DOHH2 (cell line): ENCODE data around the gene RAMACL.

Source experiments
- H3F3A ChIP-seq: fragments of 200-600 bp; sonication (generic), shearing (Covaris generic); 2 replicates; pipeline ENCODE4 v1.6.0; 2016; ENCODE audit warnings: antibody characterized with exemption, mild to moderate bottlenecking; ENCODE audit not compliant: control insufficient read depth, insufficient read depth
- H3K27ac ChIP-seq: fragments of 200-600 bp; sonication (generic); 2 replicates; pipeline ENCODE4 v1.5.1; 2014; ENCODE audit warnings: low read depth, mild to moderate bottlenecking, low read length, moderate library complexity
- H3K27me3 ChIP-seq: fragments of 200-600 bp; sonication (generic); 2 replicates; pipeline ENCODE4 v1.6.1; 2014; ENCODE audit warnings: mild to moderate bottlenecking, low read length, mixed read lengths; ENCODE audit not compliant: control insufficient read depth
- H3K36me3 ChIP-seq: fragments of 200-600 bp; sonication (generic); 2 replicates; pipeline ENCODE4 v1.6.1; 2014; ENCODE audit warnings: mild to moderate bottlenecking, low read length, moderate library complexity, mixed read lengths; ENCODE audit not compliant: control insufficient read depth
- H3K4me1 ChIP-seq: fragments of 200-600 bp; sonication (generic); 2 replicates; pipeline ENCODE4 v1.6.1; 2014; ENCODE audit warnings: mild to moderate bottlenecking, low read length, mixed read lengths; ENCODE audit not compliant: control insufficient read depth
- H3K4me2 ChIP-seq: fragments of 200-600 bp; sonication (generic); 2 replicates; pipeline ENCODE4 v1.6.0; 2014; ENCODE audit warnings: mild to moderate bottlenecking, low read length, moderate library complexity
- H3K4me3 ChIP-seq: fragments of 200-600 bp; sonication (generic); 2 replicates; pipeline ENCODE4 v1.5.1; 2014; ENCODE audit warnings: mild to moderate bottlenecking, low read length, mixed read lengths
- H3K79me2 ChIP-seq: fragments of 200-600 bp; sonication (generic); 2 replicates; pipeline ENCODE4 v1.6.1; 2014; ENCODE audit warnings: mild to moderate bottlenecking, low read length, mixed read lengths; ENCODE audit not compliant: control insufficient read depth
- H3K9me2 ChIP-seq: fragments of 200-600 bp; sonication (generic); replicated peaks from 2 replicates; pipeline ENCODE4 v1.6.1; 2014; ENCODE audit warnings: mild to moderate bottlenecking, low read length, mixed read lengths; ENCODE audit not compliant: control insufficient read depth
- H3K9me3 ChIP-seq: fragments of 200-600 bp; sonication (generic); 2 replicates; pipeline ENCODE4 v1.6.1; 2014; ENCODE audit warnings: antibody characterized with exemption, low read length, mixed read lengths; ENCODE audit not compliant: control insufficient read depth, insufficient read depth
- H4K20me1 ChIP-seq: fragments of 200-600 bp; sonication (generic); 2 replicates; pipeline ENCODE4 v1.6.0; 2014; ENCODE audit warnings: low read depth, mild to moderate bottlenecking, antibody characterized with exemption, low read length, moderate library complexity; ENCODE audit not compliant: control insufficient read depth, insufficient read depth
- EZH2phosphoT487 ChIP-seq: fragments of 200-600 bp; sonication (generic); IDR thresholded peaks from 2 replicates; pipeline ENCODE4 v1.6.1; 2017; ENCODE audit warnings: borderline replicate concordance, mild to moderate bottlenecking, antibody characterized with exemption, low read length, moderate library complexity, mixed read lengths
- TF ChIP-seq, protein P1 (sequence below): fragments of 200-600 bp; sonication (generic); IDR thresholded peaks from one replicate; pipeline ENCODE4 v1.5.1; 2014; ENCODE audit warnings: antibody characterized with exemption, mild to moderate bottlenecking, low read depth, low read length; ENCODE audit not compliant: poor library complexity, severe bottlenecking

Gene RAMACL

DNA sequence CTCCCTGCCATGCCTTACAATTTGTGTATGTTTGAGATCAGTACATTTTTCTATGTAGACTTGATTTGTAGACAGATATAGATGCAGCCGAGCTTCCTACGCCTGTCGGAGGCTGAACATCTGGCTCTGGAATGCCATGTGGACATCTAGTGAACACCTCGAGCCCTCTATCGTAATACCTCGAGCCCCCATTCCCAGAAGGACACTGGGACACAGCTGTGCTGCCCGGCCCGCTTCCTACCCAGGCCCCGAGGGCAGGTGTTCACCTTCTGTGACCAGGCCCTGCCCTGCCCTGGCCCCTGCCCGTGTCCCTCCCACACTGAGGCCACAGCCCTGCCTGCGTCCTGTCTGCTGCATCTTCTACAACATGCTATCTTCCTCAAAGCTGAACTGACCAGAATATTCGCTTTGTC, 27.7 kb upstream of the RAMACL start:
- no peak overlapping the region for H3K4me2 ChIP-seq
- no peaks in the 10 kb centered on the region for H3K79me2 ChIP-seq
- H3K9me3 ChIP-seq = no peaks in the 10 kb centered on the region
- H3K27ac ChIP-seq = no peak overlapping the region
- no peaks in the 10 kb centered on the region for H3K27me3 ChIP-seq
- no peak overlapping the region for H3K4me3 ChIP-seq
- TF ChIP-seq, protein P1, sequence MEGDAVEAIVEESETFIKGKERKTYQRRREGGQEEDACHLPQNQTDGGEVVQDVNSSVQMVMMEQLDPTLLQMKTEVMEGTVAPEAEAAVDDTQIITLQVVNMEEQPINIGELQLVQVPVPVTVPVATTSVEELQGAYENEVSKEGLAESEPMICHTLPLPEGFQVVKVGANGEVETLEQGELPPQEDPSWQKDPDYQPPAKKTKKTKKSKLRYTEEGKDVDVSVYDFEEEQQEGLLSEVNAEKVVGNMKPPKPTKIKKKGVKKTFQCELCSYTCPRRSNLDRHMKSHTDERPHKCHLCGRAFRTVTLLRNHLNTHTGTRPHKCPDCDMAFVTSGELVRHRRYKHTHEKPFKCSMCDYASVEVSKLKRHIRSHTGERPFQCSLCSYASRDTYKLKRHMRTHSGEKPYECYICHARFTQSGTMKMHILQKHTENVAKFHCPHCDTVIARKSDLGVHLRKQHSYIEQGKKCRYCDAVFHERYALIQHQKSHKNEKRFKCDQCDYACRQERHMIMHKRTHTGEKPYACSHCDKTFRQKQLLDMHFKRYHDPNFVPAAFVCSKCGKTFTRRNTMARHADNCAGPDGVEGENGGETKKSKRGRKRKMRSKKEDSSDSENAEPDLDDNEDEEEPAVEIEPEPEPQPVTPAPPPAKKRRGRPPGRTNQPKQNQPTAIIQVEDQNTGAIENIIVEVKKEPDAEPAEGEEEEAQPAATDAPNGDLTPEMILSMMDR = no peak
- TF ChIP-seq EZH2phosphoT487 = no peak
- H3F3A ChIP-seq = no peaks in the 10 kb centered on the region
- H3K36me3 ChIP-seq = no peaks in the 10 kb centered on the region
- no peaks in the 10 kb centered on the region for H3K9me2 ChIP-seq
- no peaks in the 10 kb centered on the region for H4K20me1 ChIP-seq
- H3K4me1 ChIP-seq = no peaks in the 10 kb centered on the region

DNA sequence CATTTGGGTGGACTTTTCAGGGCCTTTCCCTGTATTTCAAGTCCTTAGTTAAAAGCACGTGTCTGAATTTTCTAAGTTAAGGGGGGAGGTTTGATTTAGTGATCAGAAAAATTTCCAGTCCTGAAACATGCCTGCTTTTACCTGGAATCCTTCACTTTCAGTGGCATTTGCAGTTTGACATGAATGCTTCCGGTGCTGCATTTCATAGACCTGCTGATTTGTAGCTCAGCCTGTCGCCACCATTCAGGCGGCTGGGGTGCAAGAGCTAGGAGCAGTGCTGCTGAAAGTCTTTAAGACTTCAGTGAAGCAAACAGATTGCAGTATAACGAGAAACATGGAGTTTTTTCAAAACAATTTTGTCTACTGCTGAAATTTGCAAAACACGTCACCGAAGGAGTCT, 26.5 kb upstream of the RAMACL start:
- TF ChIP-seq EZH2phosphoT487 = no peak
- TF ChIP-seq, protein P1 = no peak
- Histone ChIP-seq H3K36me3 (no peaks in the 10 kb centered on the region), H3K4me3 (no peak overlapping the region), H3K27ac (no peak overlapping the region), H3K9me3 (no peaks in the 10 kb centered on the region), H3K27me3 (no peaks in the 10 kb centered on the region), H3K4me1 (no peaks in the 10 kb centered on the region), H3K9me2 (no peaks in the 10 kb centered on the region), H3K4me2 (no peak overlapping the region), H3F3A (no peaks in the 10 kb centered on the region), H3K79me2 (no peaks in the 10 kb centered on the region), H4K20me1 (no peaks in the 10 kb centered on the region)

DNA sequence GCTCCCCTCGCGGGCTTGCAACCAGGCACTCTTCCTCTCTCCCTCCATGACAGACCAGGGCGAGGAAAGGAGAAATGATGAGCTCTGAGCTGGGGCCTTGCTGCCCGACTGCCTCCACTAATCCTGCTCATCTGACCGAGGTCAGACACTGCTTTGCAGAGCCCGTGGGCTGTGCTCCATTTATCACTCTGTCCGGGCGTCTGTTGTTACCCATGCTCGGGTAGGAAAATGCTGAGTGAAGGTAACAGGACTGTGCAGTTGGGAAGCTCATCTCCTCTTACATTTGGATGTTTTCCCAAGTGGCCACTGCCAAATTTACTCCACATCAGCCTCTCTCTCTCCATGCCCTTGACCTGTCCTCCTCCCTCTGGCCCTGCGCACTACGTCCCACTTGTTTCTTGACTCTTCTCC, 26.0 kb upstream of the RAMACL start:
- Histone ChIP-seq H3F3A (no peaks in the 10 kb centered on the region), H3K9me3 (no peaks in the 10 kb centered on the region), H3K4me1 (no peaks in the 10 kb centered on the region), H3K4me3 (no peak overlapping the region), H3K79me2 (no peaks in the 10 kb centered on the region), H3K27ac (no peak overlapping the region), H4K20me1 (no peaks in the 10 kb centered on the region), H3K27me3 (no peaks in the 10 kb centered on the region), H3K36me3 (no peaks in the 10 kb centered on the region), H3K9me2 (no peaks in the 10 kb centered on the region), H3K4me2 (no peak overlapping the region)
- TF ChIP-seq EZH2phosphoT487 = no peak
- TF ChIP-seq, protein P1 = no peak

DNA sequence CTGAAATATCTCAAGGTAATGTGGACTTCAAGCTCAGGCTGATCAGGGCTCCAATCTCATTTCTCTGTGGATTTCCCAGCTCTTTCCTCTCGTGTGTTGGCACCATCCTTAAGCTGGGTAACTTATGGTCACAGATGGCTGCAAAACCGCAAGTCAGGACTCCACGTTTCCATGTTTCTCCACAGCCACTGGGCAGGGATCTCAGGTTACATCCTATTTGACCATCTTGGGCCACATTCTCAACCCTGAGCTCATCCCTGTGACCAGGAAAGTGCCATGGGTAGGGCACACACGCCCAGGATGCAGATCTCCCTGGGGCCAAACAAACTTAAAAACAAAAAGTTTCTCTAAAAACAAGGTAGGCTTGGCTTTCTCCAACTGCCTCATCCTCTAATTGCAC, 25.2 kb upstream of the RAMACL start:
- Histone ChIP-seq H3K9me2 (no peaks in the 10 kb centered on the region), H3F3A (no peaks in the 10 kb centered on the region), H3K4me3 (no peak overlapping the region), H3K9me3 (no peaks in the 10 kb centered on the region), H3K4me1 (no peaks in the 10 kb centered on the region), H3K4me2 (no peak overlapping the region), H3K27me3 (no peaks in the 10 kb centered on the region), H3K36me3 (no peaks in the 10 kb centered on the region), H3K27ac (no peak overlapping the region), H3K79me2 (no peaks in the 10 kb centered on the region), H4K20me1 (no peaks in the 10 kb centered on the region)
- TF ChIP-seq, protein P1 = no peak
- TF ChIP-seq EZH2phosphoT487 = no peak
